Astrocyte (in vitro differentiated cells and primary cell): ENCODE data around the gene TRIM59.

Experiments used
- CTCF ChIP-seq: IDR thresholded peaks from 2 replicates; pipeline ENCODE4 v1.5.1; 2011; ENCODE audit warnings: low read depth, mild to moderate bottlenecking, inconsistent platforms, low read length, moderate library complexity; ENCODE audit not compliant: insufficient read depth
- EZH2 ChIP-seq: IDR thresholded peaks from 2 replicates; pipeline ENCODE4 v1.6.1; 2012; ENCODE audit warnings: mild to moderate bottlenecking, low read length, inconsistent platforms; ENCODE audit not compliant: insufficient read depth

- no peak for TF ChIP-seq CTCF
- no peak for TF ChIP-seq EZH2
Observed at GRCh38 chr3:160412477-160412876, 37.1 kb downstream of the TRIM59 start.
